H1 (cell line): ENCODE results near the gene GPATCH4.

Experiments
- CBX8 ChIP-seq: fragments of 300-800, 300-1000 bp; sonication (generic); IDR thresholded peaks from 2 replicates; pipeline ENCODE4 v1.7.1; 2016; ENCODE audit warnings: low read depth, low read length, borderline replicate concordance
- HDAC2 ChIP-seq, 2 experiments: fragments of 300-600 bp in 1 of 2; sonication (generic) in 1 of 2; IDR thresholded peaks; 2 replicates each; pipeline ENCODE4 v1.6.1; 2011 to 2012; ENCODE audit warnings: low read depth in 2 of 2, low read length in 2 of 2, mild to moderate bottlenecking in 2 of 2, moderate library complexity in 2 of 2, borderline replicate concordance in 1 of 2, inconsistent platforms in 1 of 2
- MAX ChIP-seq: IDR thresholded peaks from 2 replicates; pipeline ENCODE4 v1.6.1; 2012; ENCODE audit warnings: inconsistent platforms
- POLR2A ChIP-seq, 2 experiments: IDR thresholded peaks; 1 replicate in 1 of 2; 2 replicates in 1 of 2; pipeline ENCODE4 v1.6.1; 2011; ENCODE audit warnings: low read depth in 2 of 2, low read length in 2 of 2, mild to moderate bottlenecking in 2 of 2; ENCODE audit errors: control extremely low read depth in 1 of 2
- POLR2AphosphoS5 ChIP-seq: IDR thresholded peaks from 2 replicates; pipeline ENCODE4 v1.6.1; 2011; ENCODE audit warnings: low read depth, low read length
- RNF2 ChIP-seq: fragments of 200-900, 300-1000 bp; sonication (generic); IDR thresholded peaks from 2 replicates; pipeline ENCODE4 v1.7.1; 2016; ENCODE audit warnings: borderline replicate concordance, low read depth, mild to moderate bottlenecking, antibody characterized with exemption, low read length; ENCODE audit not compliant: poor library complexity, severe bottlenecking; ENCODE audit errors: missing control alignments
- TAF1 ChIP-seq: IDR thresholded peaks from 2 replicates; pipeline ENCODE4 v1.6.1; 2011; ENCODE audit warnings: mild to moderate bottlenecking, low read depth, low read length
- TF ChIP-seq, protein P1 (sequence below), 3 experiments: IDR thresholded peaks; 1 replicate in 2 of 3; 2 replicates in 1 of 3; pipeline versions ENCODE4 v1.5.1 to v1.6.1; 2011; ENCODE audit warnings: low read length in 3 of 3, mild to moderate bottlenecking in 3 of 3, inconsistent platforms in 2 of 3, low read depth in 1 of 3, moderate library complexity in 1 of 3; ENCODE audit not compliant: insufficient read depth in 1 of 3; ENCODE audit errors: control extremely low read depth in 1 of 3

- no peak for TF ChIP-seq MAX
- TF ChIP-seq, protein P1, sequence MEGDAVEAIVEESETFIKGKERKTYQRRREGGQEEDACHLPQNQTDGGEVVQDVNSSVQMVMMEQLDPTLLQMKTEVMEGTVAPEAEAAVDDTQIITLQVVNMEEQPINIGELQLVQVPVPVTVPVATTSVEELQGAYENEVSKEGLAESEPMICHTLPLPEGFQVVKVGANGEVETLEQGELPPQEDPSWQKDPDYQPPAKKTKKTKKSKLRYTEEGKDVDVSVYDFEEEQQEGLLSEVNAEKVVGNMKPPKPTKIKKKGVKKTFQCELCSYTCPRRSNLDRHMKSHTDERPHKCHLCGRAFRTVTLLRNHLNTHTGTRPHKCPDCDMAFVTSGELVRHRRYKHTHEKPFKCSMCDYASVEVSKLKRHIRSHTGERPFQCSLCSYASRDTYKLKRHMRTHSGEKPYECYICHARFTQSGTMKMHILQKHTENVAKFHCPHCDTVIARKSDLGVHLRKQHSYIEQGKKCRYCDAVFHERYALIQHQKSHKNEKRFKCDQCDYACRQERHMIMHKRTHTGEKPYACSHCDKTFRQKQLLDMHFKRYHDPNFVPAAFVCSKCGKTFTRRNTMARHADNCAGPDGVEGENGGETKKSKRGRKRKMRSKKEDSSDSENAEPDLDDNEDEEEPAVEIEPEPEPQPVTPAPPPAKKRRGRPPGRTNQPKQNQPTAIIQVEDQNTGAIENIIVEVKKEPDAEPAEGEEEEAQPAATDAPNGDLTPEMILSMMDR (IDR thresholded peaks at IDR 0.05; ENCODE audit: control extremely low read depth in 1 of 3, insufficient read depth in 1 of 3, low read depth in 1 of 3, low read length in 3 of 3) = no peak
- TF ChIP-seq CBX8 = no peak
- TF ChIP-seq TAF1 = no peak
- TF ChIP-seq POLR2A (IDR thresholded peaks at IDR 0.05; ENCODE audit: control extremely low read depth in 1 of 2, low read depth in 2 of 2, low read length in 2 of 2) = no peak
- TF ChIP-seq HDAC2 (IDR thresholded peaks at IDR 0.05; ENCODE audit: borderline replicate concordance in 1 of 2, low read depth in 2 of 2, low read length in 2 of 2) = no peak
- no peak for TF ChIP-seq POLR2AphosphoS5
- TF ChIP-seq RNF2 = no peak
Measured at GRCh38 chr1:156559086-156559796, 42.0 kb downstream of the GPATCH4 start.
